Gastroesophageal sphincter (tissue), 4 donors: ENCODE results near the gene HAUS6. TPM values are rescaled to one million over a fixed set of nuclear protein-coding genes. Genes with fewer than 3 reads are reported as not detected.

Source experiments
- ATAC-seq: fragments of 150-250 bp; one replicate; pipeline ENCODE4 v1.9.1; 2016; ENCODE audit warnings: mild to moderate bottlenecking, moderate library complexity
- H3K27ac ChIP-seq, 4 donors: fragments of 200-600 bp; sonication (generic) in 3 of 4; 1 replicate in 3 of 4; 2 replicates in 1 of 4; pipeline ENCODE4 v1.5.1; 2016 to 2019
- H3K27me3 ChIP-seq: fragments of 200-600 bp; sonication (generic); one replicate; pipeline ENCODE4 v1.5.1; 2019
- H3K36me3 ChIP-seq, 2 donors: fragments of 200-600 bp; sonication (generic); one replicate each; pipeline ENCODE4 v1.5.1; 2019; ENCODE audit warnings: control low read depth in 1 of 2
- H3K4me1 ChIP-seq, 3 donors: fragments of 200-600 bp; sonication (generic); 1 replicate in 2 of 3; 2 replicates in 1 of 3; pipeline ENCODE4 v1.5.1; 2016 to 2019; ENCODE audit warnings: control low read depth in 2 of 3
- H3K4me3 ChIP-seq, 2 donors: fragments of 200-600 bp; sonication (generic); one replicate each; pipeline ENCODE4 v1.5.1; 2019; ENCODE audit warnings: mild to moderate bottlenecking in 1 of 2, moderate library complexity in 1 of 2
- H3K9me3 ChIP-seq, 3 donors: fragments of 200-600 bp; sonication (generic); one replicate each; pipeline ENCODE4 v1.5.1; 2017 to 2019; ENCODE audit warnings: control low read depth in 2 of 3
- EP300 ChIP-seq: sonication (generic); formaldehyde crosslinking; IDR thresholded peaks from one replicate; pipeline ENCODE4 v1.6.1; 2017; ENCODE audit warnings: antibody characterized with exemption, mild to moderate bottlenecking
- POLR2A ChIP-seq, 2 donors: fragments of 450-650 bp; IDR thresholded peaks; one replicate each; pipeline ENCODE4 v1.6.1; 2017; ENCODE audit warnings: antibody characterized with exemption in 2 of 2, mild to moderate bottlenecking in 2 of 2, moderate library complexity in 1 of 2
- POLR2AphosphoS5 ChIP-seq: sonication (generic); formaldehyde crosslinking; IDR thresholded peaks from one replicate; pipeline ENCODE4 v1.6.1; 2017; ENCODE audit warnings: antibody characterized with exemption
- WGBS, 2 donors: methylation state at CpG; one replicate each; pipeline ENCODE4 v1.1.5; 2018; ENCODE audit warnings: low coverage in 1 of 2; 5-methylcytosine and 5-hydroxymethylcytosine counted together
- total RNA-seq, 4 donors: library from RNA; depleted of rRNA; stranded (reverse); fragments of >200 nt; gene quantifications; one replicate each; pipeline ENCODE4 v1.1.0, GENCODE V29; 2016
- TF ChIP-seq, protein P1 (sequence below), 4 experiments: fragments of 200-600 bp in 2 of 4; fragments of 450-650 bp in 2 of 4; sonication (generic) in 1 of 4; IDR thresholded peaks; one replicate each; pipeline ENCODE4 v1.5.1; 2017 to 2019; ENCODE audit warnings: antibody characterized with exemption in 4 of 4, mild to moderate bottlenecking in 2 of 4, moderate library complexity in 2 of 4

Gene HAUS6
- total RNA-seq, 4 donors from 2014 or later, result 7.3 to 16.5 (median 9.8) TPM

DNA sequence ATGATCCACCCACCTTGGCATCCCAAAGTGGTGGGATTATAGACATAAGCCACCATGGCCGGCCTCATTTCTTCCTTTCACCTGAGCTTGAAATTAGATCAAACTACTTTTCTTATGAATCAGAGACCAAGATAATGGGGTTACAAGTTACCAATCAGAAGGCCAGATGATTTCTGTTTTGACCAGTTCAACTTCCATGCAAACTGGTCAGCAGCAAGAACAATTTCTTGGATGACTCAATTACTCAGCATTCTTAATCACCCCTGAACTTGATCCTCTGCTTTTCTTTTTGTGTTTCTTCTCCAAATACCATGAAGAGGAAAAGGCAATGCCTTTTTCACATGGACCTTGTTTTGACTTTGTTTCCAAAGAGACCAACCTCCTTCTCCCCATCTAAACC, 34.6 kb upstream of the HAUS6 start:
- H3K4me3 ChIP-seq, result no peak overlapping the region
- no peak for ATAC-seq
- H3K27me3 ChIP-seq, result no peaks in the 10 kb centered on the region
- no peaks in the 10 kb centered on the region for H3K4me1 ChIP-seq
- no peak overlapping the region for H3K27ac ChIP-seq
- H3K36me3 ChIP-seq, result no peaks in the 10 kb centered on the region
- TF ChIP-seq, protein P1, sequence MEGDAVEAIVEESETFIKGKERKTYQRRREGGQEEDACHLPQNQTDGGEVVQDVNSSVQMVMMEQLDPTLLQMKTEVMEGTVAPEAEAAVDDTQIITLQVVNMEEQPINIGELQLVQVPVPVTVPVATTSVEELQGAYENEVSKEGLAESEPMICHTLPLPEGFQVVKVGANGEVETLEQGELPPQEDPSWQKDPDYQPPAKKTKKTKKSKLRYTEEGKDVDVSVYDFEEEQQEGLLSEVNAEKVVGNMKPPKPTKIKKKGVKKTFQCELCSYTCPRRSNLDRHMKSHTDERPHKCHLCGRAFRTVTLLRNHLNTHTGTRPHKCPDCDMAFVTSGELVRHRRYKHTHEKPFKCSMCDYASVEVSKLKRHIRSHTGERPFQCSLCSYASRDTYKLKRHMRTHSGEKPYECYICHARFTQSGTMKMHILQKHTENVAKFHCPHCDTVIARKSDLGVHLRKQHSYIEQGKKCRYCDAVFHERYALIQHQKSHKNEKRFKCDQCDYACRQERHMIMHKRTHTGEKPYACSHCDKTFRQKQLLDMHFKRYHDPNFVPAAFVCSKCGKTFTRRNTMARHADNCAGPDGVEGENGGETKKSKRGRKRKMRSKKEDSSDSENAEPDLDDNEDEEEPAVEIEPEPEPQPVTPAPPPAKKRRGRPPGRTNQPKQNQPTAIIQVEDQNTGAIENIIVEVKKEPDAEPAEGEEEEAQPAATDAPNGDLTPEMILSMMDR (IDR thresholded peaks at IDR 0.05), result no peak
- TF ChIP-seq POLR2AphosphoS5 (no peak), POLR2A (IDR thresholded peaks at IDR 0.05) (no peak), EP300 (no peak)
- WGBS, 2 donors, result 100% methylated on average over 1 of the region's 1 CpG; no CpG with 5 or more reads in 1 of the 2 donors
- H3K9me3 ChIP-seq, result no peaks in the 10 kb centered on the region

DNA sequence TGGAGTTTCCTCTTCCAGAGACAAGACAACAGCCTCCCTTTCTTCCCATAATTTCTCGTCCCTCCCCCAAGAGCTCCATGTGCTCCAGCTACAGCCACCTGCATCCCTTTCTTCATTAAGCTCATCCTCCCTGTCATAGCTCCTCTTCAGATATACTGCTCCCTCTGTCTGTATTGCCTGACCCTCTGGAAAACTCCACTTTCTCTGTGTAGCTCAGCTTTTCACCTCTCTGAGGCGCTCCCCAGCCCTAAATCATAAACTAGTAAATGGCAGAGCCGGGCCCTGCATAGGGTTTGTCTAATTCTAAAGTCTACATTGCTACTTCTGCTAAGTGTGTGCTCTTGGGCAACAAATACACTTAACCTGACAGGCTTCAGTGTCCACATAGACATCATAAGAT, 33.4 kb upstream of the HAUS6 start:
- Histone ChIP-seq H3K27me3 (no peaks in the 10 kb centered on the region), H3K4me1 (no peaks in the 10 kb centered on the region), H3K9me3 (no peaks in the 10 kb centered on the region), H3K4me3 (no peak overlapping the region), H3K27ac (no peak overlapping the region), H3K36me3 (no peaks in the 10 kb centered on the region)
- WGBS, 2 donors, result 50 to 56% methylated on average over 2 of the region's 3 CpGs
- ATAC-seq, result no peak
- TF ChIP-seq EP300 (no peak), POLR2A (IDR thresholded peaks at IDR 0.05) (no peak)
- TF ChIP-seq, protein P1 (IDR thresholded peaks at IDR 0.05), result no peak

DNA sequence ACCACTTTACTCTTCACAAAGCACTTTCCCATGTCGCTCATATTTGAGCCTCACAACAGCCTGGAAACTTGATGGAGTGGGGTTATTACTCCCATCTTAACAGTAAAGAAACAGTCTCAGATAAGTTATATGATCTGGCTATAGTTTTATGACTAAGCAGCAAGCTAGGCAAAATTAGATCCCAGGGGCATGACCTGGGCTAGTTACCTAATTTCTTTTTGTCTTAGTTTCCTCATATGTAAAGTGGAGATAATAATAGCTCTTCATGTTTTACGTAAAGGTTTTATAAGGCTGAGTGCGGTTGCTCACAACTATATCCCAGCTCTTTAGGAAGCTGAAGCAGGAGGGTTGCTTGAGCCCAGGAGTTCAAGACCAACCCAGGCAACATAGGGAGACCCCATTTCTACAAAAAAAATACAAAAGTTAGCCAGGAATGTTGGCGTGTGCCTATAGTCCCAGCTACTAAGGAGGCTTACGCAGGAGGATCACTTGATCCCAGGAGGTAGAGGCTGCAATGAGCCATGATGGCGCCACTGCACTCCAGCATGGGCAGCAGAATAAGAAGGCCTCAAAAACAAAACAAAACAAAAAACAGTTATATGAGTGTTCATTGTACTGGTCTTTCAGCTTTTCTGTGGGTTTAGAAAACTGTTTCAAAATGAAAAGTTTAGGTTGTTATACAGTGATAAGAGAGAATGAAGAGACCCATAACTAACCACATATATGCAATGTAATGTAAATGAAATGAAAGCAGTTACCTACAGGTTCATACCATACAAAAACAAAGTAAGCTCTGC, 31.0 kb upstream of the HAUS6 start:
- no peak overlapping the region for H3K4me3 ChIP-seq
- no peaks in the 10 kb centered on the region for H3K9me3 ChIP-seq
- TF ChIP-seq EP300 (no peak), POLR2AphosphoS5 (no peak), POLR2A (IDR thresholded peaks at IDR 0.05) (no peak)
- TF ChIP-seq, protein P1 (IDR thresholded peaks at IDR 0.05), result no peak
- H3K4me1 ChIP-seq, result peaks cover 0 to 12% (median 5%) of the 10 kb centered on the region in 3 donors
- no peaks in the 10 kb centered on the region for H3K36me3 ChIP-seq
- H3K27me3 ChIP-seq, result no peaks in the 10 kb centered on the region
- WGBS, 2 donors, result 78 to 84% methylated on average over 4 to 5 of the region's 6 CpGs
- ATAC-seq, result no peak
- H3K27ac ChIP-seq, result no peak overlapping the region

DNA sequence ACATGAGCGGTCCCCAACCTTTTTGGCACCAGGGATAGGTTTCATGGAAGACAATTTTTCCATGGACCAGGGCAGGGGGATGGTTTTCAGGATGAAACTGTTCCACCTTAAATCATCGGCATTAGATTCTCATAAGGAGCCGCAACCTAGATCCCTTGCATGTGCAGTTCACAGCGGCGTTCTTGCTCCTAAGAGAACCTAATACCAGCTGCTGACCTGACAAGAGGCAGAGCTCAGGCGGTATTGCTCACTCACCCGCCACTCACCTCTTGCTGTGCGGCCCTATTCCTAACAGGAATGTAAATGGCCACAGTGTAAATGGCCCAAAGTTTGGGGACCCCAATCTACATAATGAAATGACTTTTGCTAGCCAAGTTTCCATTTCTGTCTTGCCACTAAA, 27.7 kb upstream of the HAUS6 start:
- Histone ChIP-seq H3K27ac (no peak overlapping the region), H3K36me3 (peaks cover 0 to 6% of the 10 kb centered on the region in 2 donors), H3K27me3 (no peaks in the 10 kb centered on the region), H3K9me3 (no peaks in the 10 kb centered on the region), H3K4me1 (peaks cover 0 to 42% (median 5%) of the 10 kb centered on the region in 3 donors), H3K4me3 (no peak overlapping the region)
- TF ChIP-seq, protein P1 (IDR thresholded peaks at IDR 0.05), result no peak
- TF ChIP-seq POLR2AphosphoS5 (no peak), POLR2A (IDR thresholded peaks at IDR 0.05) (no peak), EP300 (no peak)
- 72 to 80% methylated on average over 1 to 3 of the region's 8 CpGs for WGBS, 2 donors
- ATAC-seq, result no peak
